GM12873 (cell line): ENCODE measurements around the gene FBXL7.

Experiments used
- TF ChIP-seq, protein P1 (sequence below): IDR thresholded peaks from 2 replicates; pipeline ENCODE4 v1.5.1; 2012; ENCODE audit warnings: low read depth, mild to moderate bottlenecking, moderate library complexity, low read length, control low read depth; ENCODE audit not compliant: insufficient read depth; ENCODE audit errors: missing control alignments

The FBXL7 gene

DNA sequence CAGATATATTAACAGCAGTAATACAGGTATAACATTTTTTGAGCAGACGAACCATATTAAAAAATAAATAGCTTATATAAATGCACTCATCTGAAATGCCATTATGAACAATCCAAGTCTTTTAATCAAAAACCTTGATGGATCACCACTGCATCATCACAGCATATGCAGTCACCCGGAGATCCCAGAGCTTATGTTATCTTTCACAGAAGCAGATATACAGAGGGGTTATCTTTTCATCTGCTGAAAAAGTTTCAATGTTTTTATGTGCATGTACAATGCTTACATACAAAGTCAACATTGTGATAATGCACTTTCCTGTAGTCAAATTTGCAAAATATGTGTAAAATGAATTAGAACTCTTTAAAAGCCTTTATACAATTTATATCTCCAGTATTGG is 211.9 kb downstream of the FBXL7 start:
- TF ChIP-seq, protein P1, sequence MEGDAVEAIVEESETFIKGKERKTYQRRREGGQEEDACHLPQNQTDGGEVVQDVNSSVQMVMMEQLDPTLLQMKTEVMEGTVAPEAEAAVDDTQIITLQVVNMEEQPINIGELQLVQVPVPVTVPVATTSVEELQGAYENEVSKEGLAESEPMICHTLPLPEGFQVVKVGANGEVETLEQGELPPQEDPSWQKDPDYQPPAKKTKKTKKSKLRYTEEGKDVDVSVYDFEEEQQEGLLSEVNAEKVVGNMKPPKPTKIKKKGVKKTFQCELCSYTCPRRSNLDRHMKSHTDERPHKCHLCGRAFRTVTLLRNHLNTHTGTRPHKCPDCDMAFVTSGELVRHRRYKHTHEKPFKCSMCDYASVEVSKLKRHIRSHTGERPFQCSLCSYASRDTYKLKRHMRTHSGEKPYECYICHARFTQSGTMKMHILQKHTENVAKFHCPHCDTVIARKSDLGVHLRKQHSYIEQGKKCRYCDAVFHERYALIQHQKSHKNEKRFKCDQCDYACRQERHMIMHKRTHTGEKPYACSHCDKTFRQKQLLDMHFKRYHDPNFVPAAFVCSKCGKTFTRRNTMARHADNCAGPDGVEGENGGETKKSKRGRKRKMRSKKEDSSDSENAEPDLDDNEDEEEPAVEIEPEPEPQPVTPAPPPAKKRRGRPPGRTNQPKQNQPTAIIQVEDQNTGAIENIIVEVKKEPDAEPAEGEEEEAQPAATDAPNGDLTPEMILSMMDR: no peak

DNA sequence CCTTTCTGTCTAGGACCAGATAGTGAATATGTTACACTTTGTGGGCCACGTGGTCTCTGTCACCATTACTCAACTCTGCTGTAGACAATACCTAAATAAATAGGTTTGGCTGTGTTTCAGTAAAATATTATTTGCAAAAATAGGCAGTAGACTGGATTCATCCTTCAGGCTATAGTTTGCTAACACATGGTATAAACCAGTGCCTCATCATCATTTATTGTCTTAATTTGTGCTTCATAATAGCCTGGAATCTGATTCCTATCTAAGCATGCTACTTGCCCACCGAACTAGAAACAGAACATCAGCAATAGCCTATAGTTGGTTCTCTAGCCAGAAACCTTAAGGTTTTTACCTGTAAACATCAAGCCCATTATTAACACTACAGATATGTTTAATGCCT is 215.6 kb downstream of the FBXL7 start:
- TF ChIP-seq, protein P1: no peak

DNA sequence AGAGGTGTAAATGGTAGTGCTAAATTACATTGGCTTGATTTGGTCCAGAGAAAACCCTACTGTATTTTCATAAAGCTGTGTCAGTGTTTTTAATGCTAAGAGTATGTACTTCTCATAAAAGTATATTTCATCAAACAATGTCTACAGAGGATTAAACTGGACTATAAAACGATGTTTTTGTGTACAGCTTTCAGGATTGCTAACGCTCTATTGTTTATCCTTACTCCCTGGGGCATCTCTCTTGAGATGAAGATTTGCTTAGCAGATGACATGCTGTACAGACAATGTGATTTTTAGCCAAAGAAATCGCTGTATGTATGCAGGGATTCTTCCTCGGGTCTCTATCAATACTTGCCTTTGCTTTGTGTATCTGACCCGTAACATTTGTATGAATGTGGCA is 216.0 kb downstream of the FBXL7 start:
- TF ChIP-seq, protein P1: no peak

DNA sequence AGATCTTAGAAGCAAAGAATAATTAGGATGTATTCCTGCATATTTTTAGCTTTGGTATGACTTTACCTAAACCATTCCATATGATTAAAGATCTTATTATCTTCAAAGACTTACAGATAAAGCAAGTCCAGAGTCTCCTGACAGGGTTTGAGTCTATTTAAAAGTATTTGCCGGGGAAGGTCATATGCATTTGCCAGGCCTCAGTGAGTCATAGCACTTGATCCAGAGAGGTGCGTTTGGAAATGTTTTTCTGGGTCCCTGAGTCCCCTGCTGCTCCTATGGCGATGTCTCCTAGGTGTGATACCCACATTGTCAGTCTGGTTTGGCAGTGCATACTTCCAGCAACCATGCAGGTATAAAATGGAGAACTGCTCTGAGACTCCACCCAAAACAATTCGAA is 217.0 kb downstream of the FBXL7 start:
- TF ChIP-seq, protein P1: no peak

DNA sequence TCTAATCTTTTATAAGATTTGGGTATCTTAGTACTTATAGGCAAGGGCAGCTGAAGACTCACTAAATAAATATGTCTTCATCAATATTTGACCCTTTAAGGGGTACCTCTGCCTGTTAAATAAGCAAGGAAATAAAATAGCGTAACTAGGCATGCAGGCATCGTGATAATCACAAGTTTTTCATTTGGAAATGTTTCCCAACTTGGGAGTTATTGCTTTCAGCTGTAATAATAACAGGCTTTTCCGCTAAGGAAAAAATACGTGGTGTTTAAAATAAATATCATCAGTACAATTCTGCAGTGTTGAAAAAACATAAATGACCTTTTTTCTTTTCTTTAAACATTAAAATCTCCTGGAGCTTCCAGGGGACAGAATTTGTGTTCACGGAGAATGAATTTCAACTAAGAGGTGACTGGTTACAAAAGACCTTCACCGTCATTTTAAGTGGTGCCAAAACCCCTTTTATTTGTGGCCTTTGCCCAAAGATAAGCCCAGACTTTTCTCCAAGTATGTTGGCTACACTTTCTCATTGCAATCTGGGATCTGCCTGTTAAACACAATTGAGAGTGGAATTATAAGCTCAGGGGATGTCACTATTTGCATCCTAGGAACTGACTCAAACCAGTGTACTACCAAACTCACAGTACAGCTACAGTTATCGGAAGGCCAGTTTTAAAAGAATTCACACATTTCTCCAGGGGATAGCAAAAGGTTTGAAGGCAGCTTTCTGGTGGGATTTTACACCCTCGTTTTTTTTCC is 218.6 kb downstream of the FBXL7 start:
- TF ChIP-seq, protein P1: no peak

DNA sequence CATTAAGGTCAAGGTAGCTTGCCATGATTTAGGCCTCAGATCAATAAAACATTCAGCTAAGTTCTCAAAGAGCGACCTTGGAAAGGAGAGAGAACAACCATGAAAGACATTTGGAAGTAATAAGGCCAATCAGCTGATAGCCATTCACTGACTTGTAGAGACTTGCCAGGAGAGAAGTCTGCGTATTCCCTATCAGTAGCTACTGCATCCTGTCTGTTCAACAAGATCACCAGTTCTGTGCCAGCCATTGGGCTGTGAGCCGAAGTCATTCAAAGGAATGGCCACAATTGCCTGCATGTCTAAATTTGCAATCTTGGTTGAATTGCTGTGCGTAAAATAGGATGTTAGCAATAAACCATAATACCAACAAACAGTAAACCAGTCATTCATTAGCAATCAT is 219.8 kb downstream of the FBXL7 start:
- TF ChIP-seq, protein P1: no peak

DNA sequence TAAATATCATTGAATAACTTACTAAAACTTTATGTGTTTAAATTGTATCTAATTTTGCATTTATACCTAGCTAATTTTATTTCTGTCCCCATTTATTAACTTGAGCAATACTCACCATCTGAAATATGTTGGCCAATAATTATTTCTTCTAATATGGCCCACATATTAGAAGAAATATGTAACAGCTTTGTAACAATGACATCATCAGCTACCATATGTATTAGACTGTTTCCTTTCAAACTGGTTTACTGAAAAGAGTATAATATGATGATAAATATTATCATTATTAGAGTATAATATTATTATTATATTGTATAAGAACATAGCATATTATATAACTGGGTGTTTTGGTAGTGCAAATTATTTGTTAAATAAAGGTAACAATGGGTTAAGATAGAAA is 220.5 kb downstream of the FBXL7 start:
- TF ChIP-seq, protein P1: no peak

DNA sequence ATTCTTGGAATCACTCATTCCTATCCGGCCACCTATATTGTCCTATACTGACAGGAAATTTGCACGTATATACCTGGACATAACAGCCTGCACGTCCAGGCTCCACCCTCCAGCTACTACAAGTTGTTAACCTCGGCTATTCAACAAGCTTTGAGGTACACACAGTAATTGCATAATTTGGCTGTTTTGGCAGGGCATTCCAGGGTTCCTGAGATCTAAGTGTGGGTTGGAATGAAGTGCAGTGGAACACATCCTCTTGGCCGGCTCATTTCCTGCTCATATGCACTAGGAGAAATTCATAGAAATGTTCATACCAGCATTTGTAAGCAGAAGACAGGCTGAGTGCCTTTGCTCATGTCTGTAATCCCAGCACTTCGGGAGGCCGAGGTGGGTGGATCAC is 222.3 kb downstream of the FBXL7 start:
- TF ChIP-seq, protein P1: no peak
